ENCODE measurements around the gene GSTO2. TPM values are rescaled to one million over a fixed set of nuclear protein-coding genes. Genes with fewer than 3 reads are reported as not detected.

Gene GSTO2
- total and polyA plus RNA-seq, 2 experiments from 2014 or later: 0.37 to 2.5 TPM

DNA sequence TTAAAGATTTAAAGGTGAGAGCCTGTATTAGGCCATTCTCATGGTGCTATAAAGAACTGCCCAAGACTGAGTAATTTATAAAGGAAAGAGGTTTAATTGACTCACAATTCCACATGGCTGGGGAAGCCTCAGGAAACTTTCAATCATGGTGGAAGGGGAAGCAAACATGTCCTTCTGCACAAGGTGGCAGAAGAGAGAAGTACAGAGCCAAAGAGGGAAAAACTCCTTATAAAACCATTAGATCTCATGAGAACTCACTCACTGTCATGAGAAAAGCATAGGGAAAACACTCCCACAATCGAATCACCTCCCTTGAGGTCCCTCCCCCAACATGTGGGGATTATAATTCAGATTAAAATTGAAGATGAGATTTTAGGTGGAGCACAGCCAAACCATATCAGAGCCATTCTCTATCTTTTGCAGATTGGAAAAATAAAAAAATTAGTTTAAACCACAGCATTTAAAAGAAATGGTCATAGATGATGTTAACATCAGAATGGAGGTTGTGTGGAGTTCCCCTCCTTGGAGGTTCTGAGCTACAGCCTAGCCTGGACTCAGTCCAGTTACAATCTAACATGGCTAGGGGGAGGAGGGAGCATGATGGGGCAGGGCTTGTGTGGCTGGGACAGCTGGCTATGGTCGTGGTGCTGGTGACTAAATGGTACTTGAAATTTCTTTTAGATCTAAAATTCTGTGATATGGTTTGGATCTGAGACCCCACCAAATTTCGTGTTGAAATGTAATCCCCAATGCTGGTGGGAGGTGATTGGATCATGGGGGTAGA, 33.1 kb downstream of the GSTO2 start:
- Histone ChIP-seq H3K79me2 (no peaks in the 10 kb centered on the region), H3K4me3 (no peak overlapping the region), H3K9me2 (replicated peaks; ENCODE audit: insufficient read depth) (no peaks in the 10 kb centered on the region), H3K4me1 (ENCODE audit: insufficient read depth) (peaks cover 12% of the 10 kb centered on the region), H3K27ac (no peak overlapping the region), H4K20me1 (ENCODE audit: insufficient read depth, poor library complexity, severe bottlenecking) (no peaks in the 10 kb centered on the region), H3K9me3 (ENCODE audit: low read depth) (no peaks in the 10 kb centered on the region), H3K27me3 (no peaks in the 10 kb centered on the region), H3K4me2 (no peak overlapping the region), H3K36me3 (replicated peaks; ENCODE audit: insufficient read depth, low read depth) (no peaks in the 10 kb centered on the region), H2AFZ (no peak overlapping the region)
- 83% methylated on average over 3 of the region's 3 CpGs for WGBS (ENCODE audit: low lambda C conversion rate, missing lambda C conversion rate)
- no peak for DNase-seq (ENCODE audit: low spot score)
- TF ChIP-seq EZH2 (IDR thresholded peaks at IDR 0.05; ENCODE audit: borderline replicate concordance) (no peak), EZH2phosphoT487 (IDR thresholded peaks at IDR 0.05; ENCODE audit: low read depth, severe bottlenecking, unreplicated experiment) (no peak)
- TF ChIP-seq, protein P1, sequence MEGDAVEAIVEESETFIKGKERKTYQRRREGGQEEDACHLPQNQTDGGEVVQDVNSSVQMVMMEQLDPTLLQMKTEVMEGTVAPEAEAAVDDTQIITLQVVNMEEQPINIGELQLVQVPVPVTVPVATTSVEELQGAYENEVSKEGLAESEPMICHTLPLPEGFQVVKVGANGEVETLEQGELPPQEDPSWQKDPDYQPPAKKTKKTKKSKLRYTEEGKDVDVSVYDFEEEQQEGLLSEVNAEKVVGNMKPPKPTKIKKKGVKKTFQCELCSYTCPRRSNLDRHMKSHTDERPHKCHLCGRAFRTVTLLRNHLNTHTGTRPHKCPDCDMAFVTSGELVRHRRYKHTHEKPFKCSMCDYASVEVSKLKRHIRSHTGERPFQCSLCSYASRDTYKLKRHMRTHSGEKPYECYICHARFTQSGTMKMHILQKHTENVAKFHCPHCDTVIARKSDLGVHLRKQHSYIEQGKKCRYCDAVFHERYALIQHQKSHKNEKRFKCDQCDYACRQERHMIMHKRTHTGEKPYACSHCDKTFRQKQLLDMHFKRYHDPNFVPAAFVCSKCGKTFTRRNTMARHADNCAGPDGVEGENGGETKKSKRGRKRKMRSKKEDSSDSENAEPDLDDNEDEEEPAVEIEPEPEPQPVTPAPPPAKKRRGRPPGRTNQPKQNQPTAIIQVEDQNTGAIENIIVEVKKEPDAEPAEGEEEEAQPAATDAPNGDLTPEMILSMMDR (IDR thresholded peaks at IDR 0.05; ENCODE audit: poor library complexity): no peak

DNA sequence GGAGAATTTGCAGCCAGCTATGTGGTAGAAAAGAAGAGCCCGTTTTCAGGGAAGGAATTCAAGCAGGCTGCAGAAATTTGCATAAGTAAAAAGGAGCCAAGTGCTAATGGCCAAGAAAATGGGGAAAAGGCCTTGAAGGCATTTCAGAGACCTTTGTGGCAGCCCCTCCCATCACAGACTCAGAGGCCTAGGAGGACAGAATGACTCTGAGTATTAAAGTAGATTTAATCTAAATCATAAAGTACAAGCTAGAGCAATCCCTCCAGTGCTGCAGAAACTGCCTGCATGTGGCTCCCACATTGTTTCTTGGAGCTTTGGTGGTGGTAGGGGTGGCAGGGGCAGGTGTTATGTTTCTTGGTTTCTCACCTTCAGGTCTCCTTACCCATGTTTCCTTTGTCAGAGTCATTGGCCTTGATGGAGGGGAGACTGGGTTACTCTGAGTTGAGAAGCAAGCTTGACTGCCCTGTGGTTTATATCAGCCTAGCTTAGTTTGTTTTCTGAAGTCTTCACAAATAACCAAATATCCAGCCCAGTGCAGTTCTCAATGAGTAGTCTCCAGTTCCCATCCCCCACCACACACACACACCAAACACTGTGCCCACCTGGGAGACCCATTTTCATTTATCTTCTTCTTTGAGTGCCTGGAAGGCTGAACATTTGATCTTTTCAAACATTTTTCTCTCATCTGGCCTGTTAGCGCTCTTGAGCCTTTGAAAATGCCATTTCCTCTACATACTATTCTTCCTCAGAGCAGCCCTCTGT, 34.8 kb downstream of the GSTO2 start:
- peaks cover 12% of the 10 kb centered on the region for H3K4me1 ChIP-seq (ENCODE audit: insufficient read depth)
- TF ChIP-seq, protein P1 (IDR thresholded peaks at IDR 0.05; ENCODE audit: poor library complexity): no peak
- TF ChIP-seq EZH2phosphoT487 (IDR thresholded peaks at IDR 0.05; ENCODE audit: low read depth, severe bottlenecking, unreplicated experiment) (no peak), EZH2 (IDR thresholded peaks at IDR 0.05; ENCODE audit: borderline replicate concordance) (no peak)
- H3K27ac ChIP-seq: no peak overlapping the region
- no peak for DNase-seq (ENCODE audit: low spot score)
- no peaks in the 10 kb centered on the region for H3K9me2 ChIP-seq (replicated peaks; ENCODE audit: insufficient read depth)
- no peaks in the 10 kb centered on the region for H3K36me3 ChIP-seq (replicated peaks; ENCODE audit: insufficient read depth, low read depth)
- H2AFZ ChIP-seq: no peak overlapping the region
- H4K20me1 ChIP-seq (ENCODE audit: insufficient read depth, poor library complexity, severe bottlenecking): no peaks in the 10 kb centered on the region
- H3K9me3 ChIP-seq (ENCODE audit: low read depth): no peaks in the 10 kb centered on the region
- H3K79me2 ChIP-seq: no peaks in the 10 kb centered on the region
- 48% methylated on average over 2 of the region's 2 CpGs for WGBS (ENCODE audit: low lambda C conversion rate, missing lambda C conversion rate)
- H3K4me2 ChIP-seq: no peak overlapping the region
- H3K27me3 ChIP-seq: no peaks in the 10 kb centered on the region
- no peak overlapping the region for H3K4me3 ChIP-seq

DNA sequence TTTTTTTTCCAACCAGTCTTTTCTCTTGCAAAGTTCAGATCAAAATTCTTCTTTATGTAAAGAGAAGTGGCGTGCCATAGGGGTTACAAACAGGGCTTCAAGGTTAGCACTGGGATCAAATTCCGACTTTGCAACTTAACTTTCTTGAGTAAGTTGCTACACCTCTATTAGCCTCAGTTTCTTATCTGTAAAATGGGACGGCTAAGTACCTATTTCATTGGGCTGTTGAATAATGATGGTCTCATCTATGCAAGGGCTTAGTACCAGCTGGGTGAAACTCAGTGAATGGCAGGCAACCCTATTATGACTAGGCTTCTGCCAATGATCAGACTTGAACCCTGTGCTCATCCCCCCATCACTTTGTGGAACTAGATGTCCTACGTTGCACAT, 35.4 kb downstream of the GSTO2 start:
- Histone ChIP-seq H3K27me3 (no peaks in the 10 kb centered on the region), H2AFZ (no peak overlapping the region), H3K27ac (no peak overlapping the region), H3K79me2 (no peaks in the 10 kb centered on the region), H3K9me3 (ENCODE audit: low read depth) (no peaks in the 10 kb centered on the region), H4K20me1 (ENCODE audit: insufficient read depth, poor library complexity, severe bottlenecking) (no peaks in the 10 kb centered on the region), H3K9me2 (replicated peaks; ENCODE audit: insufficient read depth) (no peaks in the 10 kb centered on the region), H3K4me2 (no peak overlapping the region), H3K36me3 (replicated peaks; ENCODE audit: insufficient read depth, low read depth) (no peaks in the 10 kb centered on the region), H3K4me3 (no peak overlapping the region), H3K4me1 (ENCODE audit: insufficient read depth) (peaks cover 11% of the 10 kb centered on the region)
- no peak for DNase-seq (ENCODE audit: low spot score)
- WGBS (ENCODE audit: low lambda C conversion rate, missing lambda C conversion rate): 93% methylated on average over 4 of the region's 4 CpGs
- no peak for TF ChIP-seq EZH2phosphoT487 (IDR thresholded peaks at IDR 0.05; ENCODE audit: low read depth, severe bottlenecking, unreplicated experiment)
- TF ChIP-seq, protein P1 (IDR thresholded peaks at IDR 0.05; ENCODE audit: poor library complexity): no peak
- TF ChIP-seq EZH2 (IDR thresholded peaks at IDR 0.05; ENCODE audit: borderline replicate concordance): no peak

Measured in hepatocyte (in vitro differentiated cells).